Esophagus muscularis mucosa (tissue), 4 donors: ENCODE measurements around the gene CALCR.

Experiments used
- EP300 ChIP-seq: sonication (generic); formaldehyde crosslinking; IDR thresholded peaks from one replicate; pipeline ENCODE4 v1.6.1; 2017; ENCODE audit warnings: antibody characterized with exemption
- POLR2AphosphoS5 ChIP-seq, 2 donors: sonication (generic); formaldehyde crosslinking; IDR thresholded peaks; one replicate each; pipeline ENCODE4 v1.6.1; 2017; ENCODE audit warnings: antibody characterized with exemption in 2 of 2
- TF ChIP-seq, protein P1 (sequence below), 3 experiments: fragments of 200-600 bp in 2 of 3; fragments of 450-650 bp in 1 of 3; sonication (generic) in 2 of 3; IDR thresholded peaks; one replicate each; pipeline ENCODE4 v1.5.1; 2017 to 2019; ENCODE audit warnings: antibody characterized with exemption in 3 of 3, mild to moderate bottlenecking in 2 of 3, moderate library complexity in 1 of 3

DNA sequence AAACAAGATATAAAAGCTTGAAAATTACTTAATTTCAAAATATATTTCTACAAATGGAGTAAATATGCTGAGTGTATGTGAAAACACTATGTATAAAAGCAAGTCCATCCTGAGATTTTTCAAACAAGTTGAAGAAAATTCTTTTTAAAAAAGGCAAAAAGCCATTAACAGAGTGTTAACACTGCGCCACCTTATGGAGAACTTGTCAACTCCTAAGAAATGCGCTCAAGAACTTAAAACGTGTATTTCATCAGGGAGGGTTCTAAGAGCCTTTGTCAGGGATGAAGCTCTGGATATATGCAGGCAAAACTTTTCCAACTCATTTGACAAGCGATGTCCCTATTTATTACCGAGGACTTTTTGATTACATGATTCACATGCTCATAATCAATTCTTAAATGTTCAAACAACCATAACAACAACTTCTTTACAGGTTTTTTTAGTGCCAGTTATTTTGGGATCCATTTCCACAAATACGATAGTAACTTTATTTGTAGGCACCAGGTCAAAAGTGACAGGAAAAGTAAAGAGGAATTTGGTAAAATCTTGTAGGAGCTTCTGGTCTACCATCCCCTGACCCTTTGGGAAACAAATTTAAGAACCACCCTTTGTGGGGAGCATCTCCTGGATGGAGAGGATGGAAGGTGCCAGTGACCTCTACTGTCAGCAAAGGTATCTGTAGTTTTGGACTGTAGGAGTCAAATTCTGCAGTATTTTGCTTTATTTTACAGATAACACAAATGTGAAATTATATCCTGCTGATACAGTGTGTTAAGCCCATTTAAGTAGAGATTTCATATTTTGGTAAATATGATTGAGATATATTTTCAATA is 23.2 kb downstream of the CALCR start:
- TF ChIP-seq, protein P1, sequence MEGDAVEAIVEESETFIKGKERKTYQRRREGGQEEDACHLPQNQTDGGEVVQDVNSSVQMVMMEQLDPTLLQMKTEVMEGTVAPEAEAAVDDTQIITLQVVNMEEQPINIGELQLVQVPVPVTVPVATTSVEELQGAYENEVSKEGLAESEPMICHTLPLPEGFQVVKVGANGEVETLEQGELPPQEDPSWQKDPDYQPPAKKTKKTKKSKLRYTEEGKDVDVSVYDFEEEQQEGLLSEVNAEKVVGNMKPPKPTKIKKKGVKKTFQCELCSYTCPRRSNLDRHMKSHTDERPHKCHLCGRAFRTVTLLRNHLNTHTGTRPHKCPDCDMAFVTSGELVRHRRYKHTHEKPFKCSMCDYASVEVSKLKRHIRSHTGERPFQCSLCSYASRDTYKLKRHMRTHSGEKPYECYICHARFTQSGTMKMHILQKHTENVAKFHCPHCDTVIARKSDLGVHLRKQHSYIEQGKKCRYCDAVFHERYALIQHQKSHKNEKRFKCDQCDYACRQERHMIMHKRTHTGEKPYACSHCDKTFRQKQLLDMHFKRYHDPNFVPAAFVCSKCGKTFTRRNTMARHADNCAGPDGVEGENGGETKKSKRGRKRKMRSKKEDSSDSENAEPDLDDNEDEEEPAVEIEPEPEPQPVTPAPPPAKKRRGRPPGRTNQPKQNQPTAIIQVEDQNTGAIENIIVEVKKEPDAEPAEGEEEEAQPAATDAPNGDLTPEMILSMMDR (IDR thresholded peaks at IDR 0.05): peak in 1 of 3 experiments; percentile 19
- TF ChIP-seq POLR2AphosphoS5 (IDR thresholded peaks at IDR 0.05): no peak
- TF ChIP-seq EP300: no peak
